Left colon (tissue), 2 donors: ENCODE measurements around the gene MCOLN2. TPM values are rescaled to one million over a fixed set of nuclear protein-coding genes. Genes with fewer than 3 reads are reported as not detected.
"Not testable (repeated sequence)": the region's sequence is repeated elsewhere in the genome, so short reads cannot be mapped to it uniquely, and the experiment has no call there.

Experiments
- ATAC-seq: fragments of 200-7000 bp; cut with Tn5 transposase; one replicate; pipeline ENCODE4 v1.9.1; 2020; ENCODE audit warnings: mild to moderate bottlenecking, moderate library complexity
- DNase-seq, 2 donors: peaks; one replicate each; pipeline ENCODE4 v3.0.0-alpha.2; 2020
- intact Hi-C, 2 donors: fragments of 100-400 bp; cut with DNase I in 1 of 2; cut with micrococcal nuclease in 1 of 2; formaldehyde crosslinking; loops; one replicate each; pipeline versions ENCODE4 v1.11.2 to v1.14.0; 2022; cut with DNase I, micrococcal nuclease
- long read RNA-seq: library from polyadenylated mRNA; unstranded; transcript quantifications from one replicate; pipeline ENCODE4 v2.0.0, GENCODE V29; 2021
- total RNA-seq, 2 donors: library from RNA; stranded (reverse); fragmentation: NEBNext Ultra II Directional; extraction: Animal tissue kit (Norgen Biotek cat#: 25700); gene quantifications; one replicate each; pipeline ENCODE4 v1.2.1, GENCODE V29; 2021
- donor health status: DM: no; HTN: no; CAD: no.
- donor health status: DM: yes; HTN: yes; CAD: no.

MCOLN2 gene
- total RNA-seq, result 10 to 100 TPM; 25.2 to 87.3 TPM
- long read RNA-seq, transcript MCOLN2-202 (14 exons, 2,871 nt), result major isoform, 129 of 194 reads
- long read RNA-seq, partial matches to known transcripts, result 4 of 194 reads
- long read RNA-seq, other reads (novel, unspliced or antisense), result 56 of 194 reads

- ATAC-seq (peak; percentile 93), DNase-seq (peak; percentile 50 to 62)
- intact Hi-C loops, result no loop called here
Observed at GRCh38 chr1:84996846-84997666, at the start of gene MCOLN2. TSS of gene MCOLN2 (minus strand) at chr1:84997113. CDS start at chr1:84996872, 241 bp downstream.

- ATAC-seq, result no peak
- intact Hi-C loops, result no loop called here
- DNase-seq, result no peak
Observed at GRCh38 chr1:85042413-85042812, 45.5 kb upstream of the MCOLN2 start.

GRCh38 chr1:85041793-85042192 is 44.9 kb upstream of the MCOLN2 start:
- DNase-seq, result no peak
- no peak for ATAC-seq
- intact Hi-C loops, result no loop called here

- DNase-seq (no peak), ATAC-seq (no peak)
- intact Hi-C loops, result no loop called here
Observed at GRCh38 chr1:85033221-85033620, 36.3 kb upstream of the MCOLN2 start.

- ATAC-seq (no peak), DNase-seq (no peak)
- intact Hi-C loops, result no loop called here
Observed at GRCh38 chr1:85030536-85030935, 33.6 kb upstream of the MCOLN2 start.

- intact Hi-C loops, result loop anchor here in 1 of 2 donors (10.0 kb wide), 1 partner anchor 83 kb away; no protein-coding TSS in a partner anchor
- DNase-seq (no peak), ATAC-seq (no peak)
Observed at GRCh38 chr1:85028151-85028550, 31.2 kb upstream of the MCOLN2 start.

- ATAC-seq (peak; percentile 70), DNase-seq (no peak)
- intact Hi-C loops, result loop anchor here in 1 of 2 donors (10.0 kb wide), 1 partner anchor 83 kb away; no protein-coding TSS in a partner anchor
Observed at GRCh38 chr1:85027242-85027983, 30.5 kb upstream of the MCOLN2 start.

- DNase-seq, result no peak
- intact Hi-C loops, result loop anchor here in 1 of 2 donors (10.0 kb wide), 1 partner anchor 81 kb away; no protein-coding TSS in a partner anchor
- no peak for ATAC-seq
Observed at GRCh38 chr1:85025940-85026339, 29.0 kb upstream of the MCOLN2 start.

- intact Hi-C loops, result loop anchor here in 1 of 2 donors (10.0 kb wide), 1 partner anchor 80 kb away; no protein-coding TSS in a partner anchor
- DNase-seq (no peak), ATAC-seq (peak; percentile 45)
Observed at GRCh38 chr1:85024736-85025135, 27.8 kb upstream of the MCOLN2 start.

- DNase-seq (no peak), ATAC-seq (no peak)
- intact Hi-C loops, result loop anchor here in 1 of 2 donors (10.0 kb wide), 1 partner anchor 78 kb away; no protein-coding TSS in a partner anchor
Observed at GRCh38 chr1:85022700-85023099, 25.8 kb upstream of the MCOLN2 start.

GRCh38 chr1:85019994-85020393 is 23.1 kb upstream of the MCOLN2 start:
- DNase-seq (no peak), ATAC-seq (no peak)
- intact Hi-C loops, result loop anchor here in 1 of 2 donors (10.0 kb wide), 1 partner anchor 75 kb away; no protein-coding TSS in a partner anchor

- no peak for DNase-seq
- intact Hi-C loops, result no loop called here
- ATAC-seq, result no peak
Observed at GRCh38 chr1:85015826-85016225, 18.9 kb upstream of the MCOLN2 start.

- intact Hi-C loops, DNase-seq, ATAC-seq: not testable (repeated sequence)
Observed at GRCh38 chr1:85005641-85006040, 8.7 kb upstream of the MCOLN2 start.

GRCh38 chr1:85001742-85002141 is 4.8 kb upstream of the MCOLN2 start:
- ATAC-seq (no peak), DNase-seq (no peak)
- intact Hi-C loops, result no loop called here

- no peak for ATAC-seq
- intact Hi-C loops, result no loop called here
Observed at GRCh38 chr1:84998642-84999280, 1.8 kb upstream of the MCOLN2 start.

GRCh38 chr1:84997667-84998600 is 1.0 kb upstream of the MCOLN2 start:
- DNase-seq (peak in 1 of 2 donors; percentile 35), ATAC-seq (peak; percentile 55)
- intact Hi-C loops, result no loop called here

More at GRCh38 chr1:84998642-84999280, 1.8 kb upstream of the MCOLN2 start:
- peak in 1 of 2 donors; percentile 26 for DNase-seq

- intact Hi-C loops, result no loop called here
- ATAC-seq (no peak), DNase-seq (peak in 1 of 2 donors; percentile 39)
Observed at GRCh38 chr1:84995484-84996334, 1.2 kb downstream of the MCOLN2 start.
